GM08714 (cell line): ENCODE measurements around the gene GARS1.

Experiments
- H3K4me3 ChIP-seq: fragments of 200-500 bp; sonication (Bioruptor generic); 2 replicates; pipeline ENCODE4 v1.5.1; 2014; ENCODE audit warnings: mild to moderate bottlenecking, low read length, inconsistent platforms
- ZNF274 ChIP-seq: IDR thresholded peaks from 2 replicates; pipeline ENCODE4 v1.6.1; 2012; ENCODE audit warnings: mild to moderate bottlenecking, low read depth, low read length

Gene GARS1

GRCh38 chr7:30664184-30664885 is 69.7 kb downstream of the GARS1 start:
- TF ChIP-seq ZNF274: no peak
- H3K4me3 ChIP-seq: no peak overlapping the region

DNA sequence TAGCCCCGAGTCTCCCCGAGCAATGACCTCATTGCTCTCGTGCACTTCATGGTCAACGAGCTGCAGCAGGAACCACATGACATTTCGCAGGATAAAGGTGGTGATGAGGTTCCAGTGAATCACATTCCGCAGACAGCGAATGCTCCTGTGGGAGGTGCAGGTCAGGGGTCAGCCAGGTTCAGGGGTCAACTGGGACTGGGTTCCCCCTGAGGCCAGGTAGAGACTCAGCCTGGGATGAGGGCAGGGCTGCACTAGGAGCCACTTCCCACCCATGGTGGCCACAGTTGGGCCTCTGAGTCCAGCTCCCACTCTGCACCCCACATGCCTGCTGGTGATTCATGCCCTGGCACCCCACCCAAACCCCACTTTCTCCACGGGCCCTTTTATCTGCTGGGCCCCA is 70.4 kb downstream of the GARS1 start:
- TF ChIP-seq ZNF274: no peak
- no peak overlapping the region for H3K4me3 ChIP-seq

DNA sequence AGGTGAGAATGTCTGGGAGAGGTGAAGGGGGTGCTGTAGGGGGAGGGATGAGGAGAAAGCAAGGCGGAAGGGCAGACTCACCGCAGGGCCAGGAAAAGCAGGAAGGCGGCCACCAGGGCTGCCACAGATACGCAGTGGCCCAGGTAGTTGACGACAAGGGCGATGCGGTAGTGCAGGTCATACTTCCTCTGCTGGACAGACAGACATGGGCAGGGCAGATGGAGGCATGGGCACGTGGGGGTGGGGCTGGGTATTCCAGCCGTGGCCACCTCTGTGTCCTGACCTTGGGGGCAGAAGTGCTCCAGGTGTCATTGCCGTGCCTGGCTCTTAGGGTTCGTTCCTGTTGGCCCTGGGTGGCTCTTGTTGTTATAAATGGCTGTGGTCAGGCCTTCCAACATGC is 70.8 kb downstream of the GARS1 start:
- H3K4me3 ChIP-seq: no peak overlapping the region
- no peak for TF ChIP-seq ZNF274

DNA sequence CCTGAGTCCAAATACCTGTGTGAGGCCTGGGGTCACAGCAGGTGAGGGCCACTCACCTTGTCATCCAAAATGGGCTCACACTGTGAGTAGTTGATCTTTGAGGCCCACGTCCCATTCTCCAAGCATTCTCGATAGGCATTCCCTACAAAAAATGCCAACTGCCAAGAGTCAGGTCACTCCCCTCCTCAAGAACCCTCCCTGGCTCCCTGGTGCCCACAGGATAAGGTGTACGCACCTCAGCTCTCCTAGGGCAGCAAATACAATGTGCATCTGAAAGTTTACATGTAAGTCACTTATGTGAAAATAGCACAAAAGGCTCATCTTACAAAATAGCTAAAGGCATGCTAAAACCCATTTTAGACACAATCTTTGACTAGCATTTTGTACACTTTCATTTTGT is 72.5 kb downstream of the GARS1 start:
- H3K4me3 ChIP-seq: no peak overlapping the region
- TF ChIP-seq ZNF274: no peak

DNA sequence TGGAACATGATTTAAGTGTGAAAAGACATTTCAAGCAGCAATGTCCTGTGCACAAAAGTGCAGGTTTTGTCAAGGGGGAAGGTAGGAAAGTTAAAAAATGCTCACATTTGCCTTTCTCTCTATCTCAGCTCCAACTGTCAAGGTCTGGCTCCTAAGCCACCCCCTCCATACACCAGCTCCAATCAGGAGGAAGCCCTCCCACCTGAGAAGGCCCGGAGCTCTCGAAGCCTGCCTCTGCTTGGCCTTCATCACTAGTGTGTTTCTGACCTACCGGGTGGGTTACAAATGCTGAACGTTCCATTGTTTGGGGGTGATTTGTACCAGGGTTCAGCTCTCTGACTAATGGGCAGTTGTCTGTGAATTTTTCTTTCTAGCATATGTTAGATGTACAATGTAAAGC is 73.4 kb downstream of the GARS1 start:
- H3K4me3 ChIP-seq: no peak overlapping the region
- no peak for TF ChIP-seq ZNF274

- no peak for TF ChIP-seq ZNF274
- H3K4me3 ChIP-seq: no peak overlapping the region
Observed at GRCh38 chr7:30671793-30672465, 77.3 kb downstream of the GARS1 start.

DNA sequence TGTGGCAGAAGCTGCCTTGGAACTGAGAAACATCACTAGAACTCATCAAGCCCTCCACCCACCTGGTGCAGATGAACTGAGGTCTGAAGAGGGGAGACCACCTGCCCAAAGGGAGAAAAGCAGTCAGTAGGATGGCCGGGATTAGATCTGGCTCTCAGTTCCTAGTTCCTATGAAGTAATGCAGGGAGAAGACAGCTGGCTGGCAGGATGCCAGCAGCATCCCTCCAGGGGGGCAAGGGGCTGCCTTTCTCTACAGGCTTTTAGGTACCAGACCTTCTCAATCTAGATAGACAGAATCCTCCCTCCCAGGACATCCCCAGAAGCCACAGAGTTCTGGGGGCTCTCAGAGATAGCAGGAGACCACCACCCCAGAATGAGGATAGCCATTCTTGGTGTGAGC is 79.7 kb downstream of the GARS1 start:
- TF ChIP-seq ZNF274: no peak
- no peak overlapping the region for H3K4me3 ChIP-seq

- TF ChIP-seq ZNF274: no peak
Observed at GRCh38 chr7:30674876-30675275, 80.2 kb downstream of the GARS1 start.

GRCh38 chr7:30678805-30679204 is 84.1 kb downstream of the GARS1 start:
- no peak for TF ChIP-seq ZNF274
- H3K4me3 ChIP-seq: no peak overlapping the region

More at GRCh38 chr7:30674876-30675275, 80.2 kb downstream of the GARS1 start:
- H3K4me3 ChIP-seq: no peak overlapping the region

DNA sequence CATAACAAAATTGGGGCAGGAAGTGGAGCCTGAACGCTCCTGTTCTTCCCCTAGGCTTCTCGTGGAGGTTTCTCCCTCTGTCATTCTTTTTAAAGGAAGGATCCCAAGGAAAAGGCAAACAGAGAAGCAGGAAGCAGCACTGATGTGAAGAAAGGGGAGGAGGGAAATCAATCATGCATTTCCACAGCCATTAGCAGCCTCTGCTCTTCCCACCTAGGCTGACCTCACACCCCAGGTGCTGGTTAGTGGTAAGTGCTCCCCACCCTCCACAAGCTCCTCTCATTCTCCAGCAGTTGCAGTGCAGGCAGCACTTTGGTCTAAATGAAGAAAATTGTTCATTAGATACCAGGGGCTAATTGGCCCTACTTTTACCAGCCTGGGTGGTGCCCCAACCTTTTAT is 85.0 kb downstream of the GARS1 start:
- TF ChIP-seq ZNF274: no peak
- H3K4me3 ChIP-seq: no peak overlapping the region

DNA sequence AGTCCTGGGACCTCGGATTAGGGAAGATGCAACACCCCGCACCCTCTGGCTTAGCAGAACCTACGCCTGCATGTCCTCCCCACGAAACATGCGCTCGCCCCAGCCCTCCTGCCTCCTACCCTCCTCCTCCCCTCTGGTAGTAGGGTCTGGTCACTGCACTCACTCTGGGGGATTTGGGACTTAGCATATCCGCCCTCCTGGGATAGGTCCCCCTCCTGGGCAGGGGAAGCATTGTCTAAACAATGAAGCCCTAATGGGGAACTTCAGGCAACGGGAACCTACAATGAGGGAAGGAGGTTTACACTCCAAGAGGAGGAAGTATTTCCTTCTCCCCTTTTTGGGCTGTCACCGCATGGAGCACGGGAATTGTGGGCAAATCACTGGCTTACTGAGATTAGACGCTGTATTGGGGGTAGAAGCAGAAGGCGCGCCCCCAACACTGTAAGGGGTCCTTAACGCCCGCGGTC is 86.7 kb downstream of the GARS1 start:
- no peak overlapping the region for H3K4me3 ChIP-seq

GRCh38 chr7:30681815-30682211 is 87.1 kb downstream of the GARS1 start:
- no peak for TF ChIP-seq ZNF274
- H3K4me3 ChIP-seq: no peak overlapping the region; the same call in 1 of the 2 replicates

More for the DNA sequence above, 86.7 kb downstream of the GARS1 start:
- TF ChIP-seq ZNF274: no peak

- H3K4me3 ChIP-seq: no peak within 1 kb of the TSS; the same call in 1 of the 2 replicates
- no peak for TF ChIP-seq ZNF274
Observed at GRCh38 chr7:30682212-30683083, 87.8 kb downstream of the GARS1 start, which contains the start of gene CRHR2. CRHR2 (minus strand) TSS chr7:30682456; CDS start chr7:30682280, 176 bp downstream.

- no peak for TF ChIP-seq ZNF274
- H3K4me3 ChIP-seq: no peak overlapping the region
Observed at GRCh38 chr7:30683306-30683705, 88.6 kb downstream of the GARS1 start.
